SK-N-SH (cell line): ENCODE measurements around the gene OSGEPL1. TPM values are rescaled to one million over a fixed set of nuclear protein-coding genes. Genes with fewer than 3 reads are reported as not detected.
A peak's percentile ranks its signal among the peaks of the same experiment; 100 is the strongest.

Source experiments
- CTCF ChIA-PET: fragments of 300-600, 350-600 bp; formaldehyde crosslinking; extraction: SDS; loops from one replicate; lab custom pipeline; 2021; lab: Yijun Ruan, JAX
- POLR2A ChIA-PET: fragments of 350-600 bp; sonication (Branson Sonifier 250); formaldehyde crosslinking; extraction: SDS; loops from one replicate; lab custom pipeline; 2020; ENCODE audit warnings: antibody characterized with exemption, inconsistent platforms; lab: Yijun Ruan, JAX
- DNase-seq: peaks from one replicate; pipeline ENCODE4 v3.0.0; 2012
- H2AFZ ChIP-seq: fragments of 200-600 bp; sonication (generic); 2 replicates; pipeline ENCODE4 v1.8.1; 2016; ENCODE audit warnings: antibody characterized with exemption, mild to moderate bottlenecking, low read depth
- H3F3A ChIP-seq: fragments of 200-600 bp; sonication (generic); replicated peaks from 2 replicates; pipeline ENCODE3; 2016; ENCODE audit warnings: antibody characterized with exemption, mild to moderate bottlenecking; ENCODE audit not compliant: insufficient read depth
- H3K27ac ChIP-seq, 2 experiments: fragments of 200-500 bp in 1 of 2; fragments of 200-600 bp in 1 of 2; sonication (Bioruptor generic) in 1 of 2; sonication (generic), shearing (Covaris generic) in 1 of 2; 2 replicates each; pipeline versions ENCODE4 v1.5.1 to v1.6.1; 2014 to 2016; ENCODE audit warnings: low read depth in 2 of 2, inconsistent platforms in 1 of 2, low read length in 1 of 2, mild to moderate bottlenecking in 1 of 2, mixed read lengths in 1 of 2
- H3K27me3 ChIP-seq: fragments of 200-600 bp; sonication (generic), shearing (Covaris generic); 2 replicates; pipeline ENCODE4 v1.6.1; 2016; ENCODE audit warnings: mixed run types; ENCODE audit not compliant: insufficient read depth
- H3K36me3 ChIP-seq, 2 experiments: fragments of 200-500 bp in 1 of 2; fragments of 200-600 bp in 1 of 2; sonication (Bioruptor generic) in 1 of 2; sonication (generic) in 1 of 2; replicated peaks in 1 of 2; 2 replicates each; pipeline versions ENCODE3 to v1.5.1; 2014 to 2016; ENCODE audit warnings: low read length in 1 of 2, mild to moderate bottlenecking in 1 of 2; ENCODE audit not compliant: insufficient read depth in 2 of 2, control insufficient read depth in 1 of 2
- H3K4me1 ChIP-seq, 2 experiments: fragments of 200-500 bp in 1 of 2; fragments of 200-600 bp in 1 of 2; sonication (Bioruptor generic) in 1 of 2; sonication (generic), shearing (Covaris generic) in 1 of 2; 2 replicates each; pipeline versions ENCODE4 v1.5.1 to v1.6.1; 2014 to 2016; ENCODE audit warnings: low read depth in 1 of 2, low read length in 1 of 2, mixed run types in 1 of 2; ENCODE audit not compliant: insufficient read depth in 2 of 2, control insufficient read depth in 1 of 2
- H3K4me2 ChIP-seq: fragments of 200-600 bp; sonication (generic), shearing (Covaris generic); 2 replicates; pipeline ENCODE4 v1.6.1; 2017; ENCODE audit warnings: mixed run types
- H3K4me3 ChIP-seq, 2 experiments: fragments of 200-500 bp in 1 of 2; fragments of 200-600 bp in 1 of 2; sonication (Bioruptor generic) in 1 of 2; sonication (generic), shearing (Covaris generic) in 1 of 2; 2 replicates each; pipeline versions ENCODE4 v1.5.1 to v1.8.1; 2014 to 2016; ENCODE audit warnings: low read depth in 2 of 2, inconsistent platforms in 1 of 2, low read length in 1 of 2, mild to moderate bottlenecking in 1 of 2, mixed read lengths in 1 of 2, moderate library complexity in 1 of 2
- H3K79me2 ChIP-seq: fragments of 200-600 bp; sonication (generic); 2 replicates; pipeline ENCODE4 v1.8.1; 2017; ENCODE audit warnings: mild to moderate bottlenecking; ENCODE audit not compliant: insufficient read depth
- H3K9ac ChIP-seq: fragments of 200-600 bp; sonication (generic); 2 replicates; pipeline ENCODE4 v1.6.1; 2017; ENCODE audit warnings: mixed run types
- H3K9me2 ChIP-seq: fragments of 200-600 bp; sonication (generic); 2 replicates; pipeline ENCODE4 v1.6.1; 2017; ENCODE audit warnings: mixed run types
- H3K9me3 ChIP-seq: fragments of 200-600 bp; sonication (generic); 2 replicates; pipeline ENCODE4 v1.6.1; 2017; ENCODE audit warnings: mixed run types, mild to moderate bottlenecking, moderate library complexity
- H4K20me1 ChIP-seq: fragments of 200-600 bp; sonication (generic); 2 replicates; pipeline ENCODE4 v1.6.1; 2017; ENCODE audit warnings: mild to moderate bottlenecking, mixed run types; ENCODE audit not compliant: insufficient read depth
- EP300 ChIP-seq, 2 experiments: IDR thresholded peaks; 2 replicates each; pipeline versions ENCODE4 v1.4.0 to v1.6.1; 2012; ENCODE audit warnings: borderline replicate concordance in 1 of 2, low read depth in 1 of 2, low read length in 1 of 2
- EZH2phosphoT487 ChIP-seq: fragments of 200-600 bp; sonication (generic); IDR thresholded peaks from 2 replicates; pipeline ENCODE4 v1.6.1; 2017; ENCODE audit warnings: low read depth, mixed run types, mild to moderate bottlenecking, antibody characterized with exemption, moderate library complexity, borderline replicate concordance
- FOXJ3 ChIP-seq: sonication (generic); formaldehyde crosslinking; IDR thresholded peaks from 2 replicates; pipeline ENCODE4 v1.5.1; 2020; ENCODE audit warnings: mild to moderate bottlenecking, missing genetic modification reagents
- FOXM1 ChIP-seq: IDR thresholded peaks from 2 replicates; pipeline ENCODE4 v1.4.0; 2012; ENCODE audit warnings: low read depth, mild to moderate bottlenecking
- GABPA ChIP-seq: IDR thresholded peaks from 2 replicates; pipeline ENCODE4 v1.4.0; 2012; ENCODE audit warnings: low read depth, mild to moderate bottlenecking
- GATA2 ChIP-seq: sonication (generic); formaldehyde crosslinking; IDR thresholded peaks from 2 replicates; pipeline ENCODE4 v1.5.0; 2020; ENCODE audit warnings: mild to moderate bottlenecking, missing genetic modification reagents
- MEF2A ChIP-seq: IDR thresholded peaks from 2 replicates; pipeline ENCODE4 v1.4.0; 2012; ENCODE audit warnings: low read depth, borderline replicate concordance
- MXI1 ChIP-seq: IDR thresholded peaks from 2 replicates; pipeline ENCODE4 v1.6.1; 2012; ENCODE audit warnings: mild to moderate bottlenecking, low read depth, low read length, improper control_type of control experiment
- NFIC ChIP-seq: IDR thresholded peaks from 2 replicates; pipeline ENCODE4 v1.4.0; 2012; ENCODE audit warnings: borderline replicate concordance
- POLR2AphosphoS5 ChIP-seq: IDR thresholded peaks from 2 replicates; pipeline ENCODE4 v1.6.1; 2012; ENCODE audit warnings: low read depth, low read length
- RAD21 ChIP-seq: IDR thresholded peaks from 2 replicates; pipeline ENCODE4 v1.6.1; 2012; ENCODE audit warnings: mild to moderate bottlenecking, low read length
- RCOR1 ChIP-seq: fragments of 150-350 bp; IDR thresholded peaks from 2 replicates; pipeline ENCODE4 v1.6.1; 2017; ENCODE audit warnings: antibody characterized with exemption, low read length
- YY1 ChIP-seq: IDR thresholded peaks from 2 replicates; pipeline ENCODE4 v1.4.0; 2012; ENCODE audit warnings: low read depth, mild to moderate bottlenecking
- WGBS: methylation state at CpG from one replicate; pipeline ENCODE4 v1.1.6; 2017; ENCODE audit warnings: low lambda C conversion rate; 5-methylcytosine and 5-hydroxymethylcytosine counted together
- polyA plus RNA-seq, 3 experiments: library from polyadenylated mRNA; depleted of rRNA; stranded (reverse); fragments of >200 nt; gene quantifications; 2 replicates each; pipeline ENCODE4 v1.2.3, GENCODE V29; 2012
- TF ChIP-seq, protein P1 (sequence below): fragments of 200-600 bp; sonication (generic); IDR thresholded peaks from 2 replicates; pipeline ENCODE4 v1.6.1; 2017; ENCODE audit warnings: antibody characterized with exemption, mild to moderate bottlenecking, moderate library complexity
- TF ChIP-seq, protein P2 (sequence below): IDR thresholded peaks from 2 replicates; pipeline ENCODE4; 2012
- TF ChIP-seq, protein P3 (sequence below): IDR thresholded peaks from 2 replicates; pipeline ENCODE4 v1.6.1; 2012; ENCODE audit warnings: mild to moderate bottlenecking, low read depth, low read length, moderate library complexity

The OSGEPL1 gene
- polyA plus RNA-seq, 1 of the 3 experiments (the other 2 are of a cell fraction), result 5.8 TPM

DNA sequence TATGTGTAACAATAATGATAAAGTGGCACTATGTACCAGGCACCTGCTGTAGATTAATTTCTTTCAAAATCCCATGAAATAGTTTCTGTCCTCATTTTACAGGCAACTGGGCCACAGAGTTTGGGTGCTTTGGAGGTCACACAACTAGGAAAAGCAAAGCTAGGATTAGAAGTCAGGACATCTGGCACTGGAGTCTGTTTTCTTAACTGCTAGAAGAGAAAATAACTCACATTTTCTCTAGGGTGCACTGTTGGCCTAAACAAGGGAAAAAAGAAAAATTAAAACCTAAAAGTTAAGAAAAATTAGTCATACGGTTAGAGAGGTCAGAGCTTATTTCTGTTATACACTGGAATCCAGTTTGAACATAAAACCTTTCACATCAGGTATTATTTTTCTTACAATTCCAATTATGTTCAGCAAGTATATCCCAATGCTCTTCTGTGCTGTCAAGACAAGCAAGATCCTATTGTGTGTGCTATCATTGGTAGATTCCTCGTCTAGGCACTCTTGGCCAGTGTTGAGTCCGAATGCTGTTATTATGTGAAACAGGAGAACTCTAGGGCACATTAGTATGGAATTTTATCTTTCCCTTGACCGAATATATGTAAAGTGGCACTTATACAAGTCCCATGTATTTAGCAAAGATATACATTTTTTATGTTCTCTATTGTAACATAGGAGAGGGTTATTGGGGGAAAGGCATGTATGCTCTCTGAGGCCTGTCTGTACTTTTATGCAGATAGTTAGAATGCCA, 1.5 kb upstream of the OSGEPL1 start:
- CTCF ChIA-PET, result interaction anchor here (0.9 to 4.5 kb wide), 6 partner anchors 14 to 606 kb away, joined by 3 to 26 read pairs (median 9); partner anchors contain the start of genes ANKAR and ASNSD1
- Histone ChIP-seq H3K27me3 (no peaks in the 10 kb centered on the region), H3K4me3 (no peak overlapping the region; a peak in 1 of 4 replicates), H3F3A (peaks cover 22% of the 10 kb centered on the region), H3K79me2 (peaks cover 12% of the 10 kb centered on the region; the same call in 1 of the 2 replicates), H3K9ac (peak overlapping the region; percentile 88; the same call in 1 of the 2 replicates), H3K27ac (peak overlapping the region; percentile 28 to 86; a peak in 3 of 4 replicates), H3K4me1 (peaks cover 8 to 13% of the 10 kb centered on the region in 2 experiments; a peak in 2 of 4 replicates), H2AFZ (peak overlapping the region; percentile 96), H3K4me2 (peak overlapping the region; percentile 90), H4K20me1 (no peaks in the 10 kb centered on the region), H3K36me3 (peaks cover 22 to 27% of the 10 kb centered on the region in 2 experiments), H3K9me2 (no peaks in the 10 kb centered on the region), H3K9me3 (no peaks in the 10 kb centered on the region)
- DNase-seq, result no peak
- TF ChIP-seq, protein P1, sequence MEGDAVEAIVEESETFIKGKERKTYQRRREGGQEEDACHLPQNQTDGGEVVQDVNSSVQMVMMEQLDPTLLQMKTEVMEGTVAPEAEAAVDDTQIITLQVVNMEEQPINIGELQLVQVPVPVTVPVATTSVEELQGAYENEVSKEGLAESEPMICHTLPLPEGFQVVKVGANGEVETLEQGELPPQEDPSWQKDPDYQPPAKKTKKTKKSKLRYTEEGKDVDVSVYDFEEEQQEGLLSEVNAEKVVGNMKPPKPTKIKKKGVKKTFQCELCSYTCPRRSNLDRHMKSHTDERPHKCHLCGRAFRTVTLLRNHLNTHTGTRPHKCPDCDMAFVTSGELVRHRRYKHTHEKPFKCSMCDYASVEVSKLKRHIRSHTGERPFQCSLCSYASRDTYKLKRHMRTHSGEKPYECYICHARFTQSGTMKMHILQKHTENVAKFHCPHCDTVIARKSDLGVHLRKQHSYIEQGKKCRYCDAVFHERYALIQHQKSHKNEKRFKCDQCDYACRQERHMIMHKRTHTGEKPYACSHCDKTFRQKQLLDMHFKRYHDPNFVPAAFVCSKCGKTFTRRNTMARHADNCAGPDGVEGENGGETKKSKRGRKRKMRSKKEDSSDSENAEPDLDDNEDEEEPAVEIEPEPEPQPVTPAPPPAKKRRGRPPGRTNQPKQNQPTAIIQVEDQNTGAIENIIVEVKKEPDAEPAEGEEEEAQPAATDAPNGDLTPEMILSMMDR, result peak; percentile 33
- TF ChIP-seq POLR2AphosphoS5 (no peak), YY1 (no peak), EP300 (IDR thresholded peaks at IDR 0.05; ENCODE audit: borderline replicate concordance in 1 of 2, low read depth in 1 of 2, low read length in 1 of 2) (no peak), FOXJ3 (CRISPR knock-in tag) (no peak), FOXM1 (no peak), NFIC (no peak), RAD21 (peak; percentile 36), GATA2 (no peak), MEF2A (no peak), GABPA (no peak), RCOR1 (no peak), EZH2phosphoT487 (no peak), MXI1 (no peak)
- TF ChIP-seq, protein P2, sequence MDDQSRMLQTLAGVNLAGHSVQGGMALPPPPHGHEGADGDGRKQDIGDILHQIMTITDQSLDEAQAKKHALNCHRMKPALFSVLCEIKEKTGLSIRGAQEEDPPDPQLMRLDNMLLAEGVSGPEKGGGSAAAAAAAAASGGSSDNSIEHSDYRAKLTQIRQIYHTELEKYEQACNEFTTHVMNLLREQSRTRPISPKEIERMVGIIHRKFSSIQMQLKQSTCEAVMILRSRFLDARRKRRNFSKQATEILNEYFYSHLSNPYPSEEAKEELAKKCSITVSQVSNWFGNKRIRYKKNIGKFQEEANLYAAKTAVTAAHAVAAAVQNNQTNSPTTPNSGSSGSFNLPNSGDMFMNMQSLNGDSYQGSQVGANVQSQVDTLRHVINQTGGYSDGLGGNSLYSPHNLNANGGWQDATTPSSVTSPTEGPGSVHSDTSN, result no peak
- TF ChIP-seq, protein P3, sequence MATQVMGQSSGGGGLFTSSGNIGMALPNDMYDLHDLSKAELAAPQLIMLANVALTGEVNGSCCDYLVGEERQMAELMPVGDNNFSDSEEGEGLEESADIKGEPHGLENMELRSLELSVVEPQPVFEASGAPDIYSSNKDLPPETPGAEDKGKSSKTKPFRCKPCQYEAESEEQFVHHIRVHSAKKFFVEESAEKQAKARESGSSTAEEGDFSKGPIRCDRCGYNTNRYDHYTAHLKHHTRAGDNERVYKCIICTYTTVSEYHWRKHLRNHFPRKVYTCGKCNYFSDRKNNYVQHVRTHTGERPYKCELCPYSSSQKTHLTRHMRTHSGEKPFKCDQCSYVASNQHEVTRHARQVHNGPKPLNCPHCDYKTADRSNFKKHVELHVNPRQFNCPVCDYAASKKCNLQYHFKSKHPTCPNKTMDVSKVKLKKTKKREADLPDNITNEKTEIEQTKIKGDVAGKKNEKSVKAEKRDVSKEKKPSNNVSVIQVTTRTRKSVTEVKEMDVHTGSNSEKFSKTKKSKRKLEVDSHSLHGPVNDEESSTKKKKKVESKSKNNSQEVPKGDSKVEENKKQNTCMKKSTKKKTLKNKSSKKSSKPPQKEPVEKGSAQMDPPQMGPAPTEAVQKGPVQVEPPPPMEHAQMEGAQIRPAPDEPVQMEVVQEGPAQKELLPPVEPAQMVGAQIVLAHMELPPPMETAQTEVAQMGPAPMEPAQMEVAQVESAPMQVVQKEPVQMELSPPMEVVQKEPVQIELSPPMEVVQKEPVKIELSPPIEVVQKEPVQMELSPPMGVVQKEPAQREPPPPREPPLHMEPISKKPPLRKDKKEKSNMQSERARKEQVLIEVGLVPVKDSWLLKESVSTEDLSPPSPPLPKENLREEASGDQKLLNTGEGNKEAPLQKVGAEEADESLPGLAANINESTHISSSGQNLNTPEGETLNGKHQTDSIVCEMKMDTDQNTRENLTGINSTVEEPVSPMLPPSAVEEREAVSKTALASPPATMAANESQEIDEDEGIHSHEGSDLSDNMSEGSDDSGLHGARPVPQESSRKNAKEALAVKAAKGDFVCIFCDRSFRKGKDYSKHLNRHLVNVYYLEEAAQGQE, result no peak
- WGBS, result 93% methylated on average over 4 of the region's 4 CpGs
- POLR2A ChIA-PET, result interaction anchor here (2.9 kb wide), 1 partner anchor 20 kb away, joined by 31 read pairs; the partner anchor contains the start of genes ORMDL1 and PMS1
